GM23338 (cell line): Measurements from ENCODE around the gene GLIPR1. TPM values are rescaled to one million over a fixed set of nuclear protein-coding genes. Genes with fewer than 3 reads are reported as not detected.

Source experiments
- ATAC-seq: fragments of 200-7000 bp; cut with Tn5 transposase; 3 replicates; pipeline ENCODE4 v1.9.1; 2020
- DNase-seq: peaks from one replicate; pipeline ENCODE4 v3.0.0-alpha.2; 2015; ENCODE audit warnings: low spot score
- H2AFZ ChIP-seq: fragments of 200-600 bp; sonication (generic); 2 replicates; pipeline ENCODE4 v1.8.0; 2016; ENCODE audit warnings: antibody characterized with exemption, mild to moderate bottlenecking, moderate library complexity
- H3F3A ChIP-seq: fragments of 200-600 bp; sonication (generic); replicated peaks from 2 replicates; pipeline ENCODE4 v1.8.0; 2017; ENCODE audit warnings: antibody characterized with exemption, mixed run types, low read depth
- H3K27ac ChIP-seq: fragments of 200-600 bp; sonication (generic); 2 replicates; pipeline ENCODE4 v1.6.1; 2016; ENCODE audit warnings: low read depth
- H3K27me3 ChIP-seq: fragments of 200-600 bp; sonication (generic); 2 replicates; pipeline ENCODE4 v1.8.0; 2016; ENCODE audit warnings: mild to moderate bottlenecking, mixed run types, moderate library complexity; ENCODE audit not compliant: insufficient read depth
- H3K36me3 ChIP-seq: fragments of 200-600 bp; sonication (generic); 2 replicates; pipeline ENCODE4 v1.8.0; 2016; ENCODE audit warnings: mild to moderate bottlenecking; ENCODE audit not compliant: insufficient read depth
- H3K4me1 ChIP-seq: fragments of 200-600 bp; sonication (generic); 2 replicates; pipeline ENCODE4 v1.8.0; 2016; ENCODE audit warnings: mild to moderate bottlenecking, moderate library complexity; ENCODE audit not compliant: insufficient read depth
- H3K4me2 ChIP-seq: fragments of 200-600 bp; sonication (generic); 2 replicates; pipeline ENCODE4 v1.7.1; 2017; ENCODE audit warnings: mixed run types
- H3K4me3 ChIP-seq: fragments of 200-600 bp; sonication (generic); 2 replicates; pipeline ENCODE4 v1.6.1; 2016; ENCODE audit warnings: mixed run types
- H3K79me2 ChIP-seq: fragments of 200-600 bp; sonication (generic); replicated peaks from 2 replicates; pipeline ENCODE4 v1.8.0; 2017; ENCODE audit warnings: mild to moderate bottlenecking; ENCODE audit not compliant: insufficient read depth
- H3K9me2 ChIP-seq: fragments of 200-600 bp; sonication (generic); 2 replicates; pipeline ENCODE4 v1.8.0; 2017; ENCODE audit not compliant: insufficient read depth
- H4K20me1 ChIP-seq: fragments of 200-600 bp; sonication (generic); replicated peaks from 2 replicates; pipeline ENCODE4 v1.8.0; 2017; ENCODE audit warnings: mild to moderate bottlenecking; ENCODE audit not compliant: insufficient read depth
- H3K27ac Mint-ChIP-seq: 2 replicates; pipeline ENCODE4 v1.8.0; 2020; ENCODE audit warnings: inconsistent platforms, mild to moderate bottlenecking, moderate library complexity, mixed read lengths
- H3K27me3 Mint-ChIP-seq: 3 replicates; pipeline ENCODE4 v1.8.0; 2022; ENCODE audit warnings: low read depth, mild to moderate bottlenecking, moderate library complexity, mixed read lengths, inconsistent platforms; ENCODE audit not compliant: insufficient read depth, poor library complexity
- H3K36me3 Mint-ChIP-seq: 3 replicates; pipeline ENCODE4 v1.8.0; 2021; ENCODE audit warnings: low read depth, mild to moderate bottlenecking, inconsistent platforms, moderate library complexity, mixed read lengths
- H3K4me1 Mint-ChIP-seq: 3 replicates; pipeline ENCODE4 v1.8.0; 2020; ENCODE audit warnings: mild to moderate bottlenecking, inconsistent platforms, mixed read lengths
- H3K4me3 Mint-ChIP-seq: 3 replicates; pipeline ENCODE4 v1.8.0; 2021; ENCODE audit warnings: moderate library complexity, mild to moderate bottlenecking, inconsistent platforms, mixed read lengths
- H3K9me3 Mint-ChIP-seq: 3 replicates; pipeline ENCODE4 v1.8.0; 2020; ENCODE audit warnings: moderate library complexity, mild to moderate bottlenecking, inconsistent platforms, mixed read lengths
- CREB1 ChIP-seq: fragments of 250-450 bp; sonication (Bioruptor Pico); IDR thresholded peaks from 2 replicates; pipeline ENCODE4 v1.5.0; 2020; ENCODE audit warnings: low read depth, mild to moderate bottlenecking, moderate library complexity
- CTCF ChIP-seq, 2 experiments: fragments of 200-600 bp in 1 of 2; sonication (generic) in 1 of 2; conservative IDR thresholded peaks; 2 replicates each; pipeline versions ENCODE4 v1.5.1 to v1.6.1; 2016 to 2017; ENCODE audit warnings: antibody characterized with exemption in 2 of 2, low read depth in 2 of 2, mild to moderate bottlenecking in 2 of 2, moderate library complexity in 1 of 2
- EZH2phosphoT487 ChIP-seq: fragments of 200-600 bp; sonication (generic); IDR thresholded peaks from one replicate; pipeline ENCODE4 v1.8.1; 2018; ENCODE audit warnings: antibody characterized with exemption; ENCODE audit not compliant: unreplicated experiment
- POLR2AphosphoS5 ChIP-seq: IDR thresholded peaks from 2 replicates; pipeline ENCODE4 v1.6.1; 2016; ENCODE audit warnings: antibody characterized with exemption, low read depth
- REST ChIP-seq: IDR thresholded peaks from one replicate; pipeline ENCODE4 v1.6.1; 2018; ENCODE audit warnings: antibody characterized with exemption; ENCODE audit not compliant: unreplicated experiment
- ZNF114 ChIP-seq: fragments of 250-450 bp; sonication (Bioruptor Pico); IDR thresholded peaks from 2 replicates; pipeline ENCODE4 v1.5.0; 2020; ENCODE audit warnings: mild to moderate bottlenecking, moderate library complexity
- polyA plus RNA-seq: library from polyadenylated mRNA; unstranded; fragments of >200 nt; fragmentation: Nextera tagmentation; extraction: Ambion mirVana; gene quantifications from 2 replicates; pipeline ENCODE4 v1.2.1, GENCODE V29; 2016
- total RNA-seq: library from RNA; depleted of rRNA; stranded (reverse); fragments of >200 nt; shearing (Covaris generic); gene quantifications from 2 replicates; pipeline ENCODE4 v1.2.3, GENCODE V29; 2014

Gene GLIPR1
- total and polyA plus RNA-seq, 2 experiments from 2014 or later, result 0.03 to 6.1 TPM

- H3K79me2 ChIP-seq, result no peaks in the 10 kb centered on the region
- peaks cover 32% of the 10 kb centered on the region for H3K36me3 Mint-ChIP-seq
- peaks cover 54% of the 10 kb centered on the region for H3K9me3 Mint-ChIP-seq
- no peaks in the 10 kb centered on the region; the same call in 2 of the 3 replicates for H3K4me1 Mint-ChIP-seq
- no peaks in the 10 kb centered on the region for H4K20me1 ChIP-seq
- no peak overlapping the region for H3K4me3 ChIP-seq
- no peak for DNase-seq
- H3K27me3 ChIP-seq, result no peaks in the 10 kb centered on the region
- TF ChIP-seq ZNF114, result no peak
- no peak for TF ChIP-seq CREB1 (CRISPR knock-in tag)
- TF ChIP-seq CTCF (conservative IDR thresholded peaks at IDR 0.05; ENCODE audit: low read depth in 2 of 2), result no peak
- TF ChIP-seq REST, result no peak
- no peak overlapping the region for H3K27ac ChIP-seq
- H3K4me3 Mint-ChIP-seq, result no peak overlapping the region
- no peak overlapping the region for H3K4me2 ChIP-seq
- H3K4me1 ChIP-seq, result no peaks in the 10 kb centered on the region
- no peak overlapping the region for H3K27ac Mint-ChIP-seq
- peaks cover 14% of the 10 kb centered on the region; the same call in 1 of the 2 replicates for H3K9me2 ChIP-seq
- H2AFZ ChIP-seq, result peak overlapping the region; percentile 10; the same call in 1 of the 2 replicates
- no peaks in the 10 kb centered on the region; the same call in none of the 2 replicates for H3K36me3 ChIP-seq
- H3F3A ChIP-seq, result no peaks in the 10 kb centered on the region
- peak; percentile 25; the same call in 2 of the 3 replicates for ATAC-seq
- peaks cover 5% of the 10 kb centered on the region for H3K27me3 Mint-ChIP-seq
Observed at GRCh38 chr12:75438059-75438754, 42.3 kb upstream of the GLIPR1 start.

- ATAC-seq, result no peak
- no peak overlapping the region for H3K4me2 ChIP-seq
- H3K4me3 Mint-ChIP-seq, result no peak overlapping the region
Observed at GRCh38 chr12:75439048-75439447, 41.5 kb upstream of the GLIPR1 start.

More at GRCh38 chr12:75439048-75439447, 41.5 kb upstream of the GLIPR1 start:
- TF ChIP-seq EZH2phosphoT487, result no peak
- no peak for TF ChIP-seq CREB1 (CRISPR knock-in tag)
- TF ChIP-seq POLR2AphosphoS5, result no peak
- no peak for DNase-seq
- Mint-ChIP-seq H3K9me3 (peaks cover 51% of the 10 kb centered on the region), H3K27ac (no peak overlapping the region), H3K27me3 (peaks cover 5% of the 10 kb centered on the region), H3K36me3 (peaks cover 26% of the 10 kb centered on the region), H3K4me1 (no peaks in the 10 kb centered on the region; the same call in 2 of the 3 replicates)
- Histone ChIP-seq H3K27me3 (no peaks in the 10 kb centered on the region), H3K4me1 (no peaks in the 10 kb centered on the region), H3K4me3 (no peak overlapping the region), H2AFZ (no peak overlapping the region), H3K27ac (no peak overlapping the region), H3K36me3 (no peaks in the 10 kb centered on the region; the same call in none of the 2 replicates), H3F3A (no peaks in the 10 kb centered on the region), H4K20me1 (no peaks in the 10 kb centered on the region), H3K9me2 (peaks cover 14% of the 10 kb centered on the region; the same call in 1 of the 2 replicates), H3K79me2 (no peaks in the 10 kb centered on the region)
